ENCODE data around the gene PACSIN1. TPM values are rescaled to one million over a fixed set of nuclear protein-coding genes. Genes with fewer than 3 reads are reported as not detected.

The PACSIN1 gene
- total and polyA plus RNA-seq, 2 of the 4 experiments (the other 2 are of a cell fraction): 0.02 TPM; not detected in 1

- no CpG with 5 or more reads among the region's 1 CpG for WGBS, 2 experiments (ENCODE audit: extremely low coverage in 2 of 2, insufficient read length in 1 of 2)
- dilution Hi-C loops (cut with HindIII; ENCODE audit: low sequenced_read_pairs, unreplicated experiment): no loop called here
Measured at GRCh38 chr6:34473967-34474366, 8.1 kb downstream of the PACSIN1 start.

More at GRCh38 chr6:34473967-34474366, 8.1 kb downstream of the PACSIN1 start:
- no peak for DNase-seq
- CTCF ChIA-PET: no interaction called here
- H3K4me1 ChIP-seq (ENCODE audit: control insufficient read depth, insufficient read depth, low read length): peaks cover 8% of the 10 kb centered on the region; the same call in 1 of the 2 replicates
- H2AK5ac ChIP-seq (ENCODE audit: low read depth, low read length): peak overlapping the region; percentile 46; the same call in 1 of the 2 replicates
- H2BK5ac ChIP-seq (ENCODE audit: low read depth, low read length, poor library complexity, severe bottlenecking): no peak overlapping the region
- no peak overlapping the region for H3K4me2 ChIP-seq (ENCODE audit: low read depth, low read length)
- H4K5ac ChIP-seq (ENCODE audit: low read depth, low read length): no peak overlapping the region
- no peak overlapping the region for H2BK120ac ChIP-seq (ENCODE audit: low read depth, low read length)
- H2AK9ac ChIP-seq (replicated peaks; ENCODE audit: low read depth, low read length, poor library complexity): no peak overlapping the region
- H3K9me3 ChIP-seq (ENCODE audit: control insufficient read depth, insufficient read depth, low read length): peaks cover 4% of the 10 kb centered on the region
- no peak overlapping the region for H3K9ac ChIP-seq (ENCODE audit: low read depth, low read length)
- H2BK20ac ChIP-seq (ENCODE audit: low read depth, low read length): no peak overlapping the region
- H3K4ac ChIP-seq (ENCODE audit: low read depth, low read length): no peak overlapping the region
- no peak overlapping the region for H2AFZ ChIP-seq (replicated peaks; ENCODE audit: low read length, poor library complexity)
- no peaks in the 10 kb centered on the region for H4K20me1 ChIP-seq (ENCODE audit: insufficient read depth, low read length)
- no peak for TF ChIP-seq FOS (IDR thresholded peaks at IDR 0.05; ENCODE audit: low read depth, low read length)
- BruUV-seq (replicated peaks): no TSS peak
- no peak overlapping the region for H3K56ac ChIP-seq (ENCODE audit: extremely low read depth, insufficient read depth, low read length)
- no peak overlapping the region for H4K91ac ChIP-seq (ENCODE audit: insufficient read depth, low read depth, low read length)
- ATAC-seq (ENCODE audit: low read depth): no peak
- peak overlapping the region; percentile 53; the same call in 1 of the 3 replicates for H2BK15ac ChIP-seq (ENCODE audit: low read depth, low read length)
- in situ Hi-C loops (cut with MboI; ENCODE audit: low sequenced_read_pairs): no loop called here
- H3K18ac ChIP-seq (ENCODE audit: low read depth, low read length): no peak overlapping the region
- H3K4me3 ChIP-seq (ENCODE audit: insufficient read depth, low read depth, low read length): no peak overlapping the region
- H3K79me1 ChIP-seq (ENCODE audit: low read depth in 1 of 2, low read length in 2 of 2): no peaks in the 10 kb centered on the region
- intact Hi-C loops (cut with micrococcal nuclease): no loop called here
- H3K9me1 ChIP-seq (ENCODE audit: insufficient read depth, low read length): no peaks in the 10 kb centered on the region; the same call in 1 of the 2 replicates
- H3K14ac ChIP-seq (replicated peaks; ENCODE audit: low read depth, low read length): no peak overlapping the region
- no peak overlapping the region for H3K27ac ChIP-seq (ENCODE audit: insufficient read depth, low read length)
- no peaks in the 10 kb centered on the region for H3K36me3 ChIP-seq (ENCODE audit: control insufficient read depth, insufficient read depth, low read length)
- no peak overlapping the region for H3K23ac ChIP-seq (ENCODE audit: low read depth, low read length)
- POLR2A ChIA-PET (ENCODE audit: unreplicated experiment): no interaction called here
- peaks cover 8% of the 10 kb centered on the region for H3K27me3 ChIP-seq (ENCODE audit: control insufficient read depth, insufficient read depth, low read length)
- no peak overlapping the region for H4K8ac ChIP-seq (ENCODE audit: low read depth in 2 of 2, low read length in 2 of 2)
